OCI-LY7 (cell line): ENCODE data around the gene CASQ1.

ENCODE experiments used
- EZH2phosphoT487 ChIP-seq: fragments of 200-600 bp; sonication (generic); IDR thresholded peaks from 2 replicates; pipeline ENCODE4 v1.6.1; 2018; ENCODE audit warnings: low read depth, borderline replicate concordance, mild to moderate bottlenecking, mixed run types, antibody characterized with exemption, low read length, moderate library complexity, mixed read lengths
- TF ChIP-seq, protein P1 (sequence below): fragments of 200-600 bp; sonication (generic); conservative IDR thresholded peaks from 2 replicates; pipeline ENCODE4 v1.5.1; 2014; ENCODE audit warnings: mild to moderate bottlenecking, antibody characterized with exemption, low read length, moderate library complexity, mixed read lengths

DNA sequence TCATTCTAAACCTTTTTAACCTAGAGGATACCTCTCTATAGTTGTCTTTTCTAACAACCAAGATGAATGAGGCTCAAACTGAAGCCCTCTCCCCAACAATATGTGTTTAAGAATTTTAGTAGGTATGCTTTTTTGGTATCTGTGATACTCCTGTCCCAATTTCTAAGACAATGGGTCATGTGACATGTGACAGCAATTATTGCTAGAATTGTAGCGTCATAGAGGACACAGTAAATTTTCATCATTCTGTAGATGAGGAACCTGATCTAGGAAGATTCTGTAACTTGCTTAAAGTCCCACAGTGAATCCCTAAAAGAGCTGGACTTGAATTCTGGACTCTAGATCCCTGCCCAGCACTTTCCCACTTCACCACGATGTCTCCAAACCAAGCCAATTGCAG is 11.6 kb upstream of the CASQ1 start:
- TF ChIP-seq, protein P1, sequence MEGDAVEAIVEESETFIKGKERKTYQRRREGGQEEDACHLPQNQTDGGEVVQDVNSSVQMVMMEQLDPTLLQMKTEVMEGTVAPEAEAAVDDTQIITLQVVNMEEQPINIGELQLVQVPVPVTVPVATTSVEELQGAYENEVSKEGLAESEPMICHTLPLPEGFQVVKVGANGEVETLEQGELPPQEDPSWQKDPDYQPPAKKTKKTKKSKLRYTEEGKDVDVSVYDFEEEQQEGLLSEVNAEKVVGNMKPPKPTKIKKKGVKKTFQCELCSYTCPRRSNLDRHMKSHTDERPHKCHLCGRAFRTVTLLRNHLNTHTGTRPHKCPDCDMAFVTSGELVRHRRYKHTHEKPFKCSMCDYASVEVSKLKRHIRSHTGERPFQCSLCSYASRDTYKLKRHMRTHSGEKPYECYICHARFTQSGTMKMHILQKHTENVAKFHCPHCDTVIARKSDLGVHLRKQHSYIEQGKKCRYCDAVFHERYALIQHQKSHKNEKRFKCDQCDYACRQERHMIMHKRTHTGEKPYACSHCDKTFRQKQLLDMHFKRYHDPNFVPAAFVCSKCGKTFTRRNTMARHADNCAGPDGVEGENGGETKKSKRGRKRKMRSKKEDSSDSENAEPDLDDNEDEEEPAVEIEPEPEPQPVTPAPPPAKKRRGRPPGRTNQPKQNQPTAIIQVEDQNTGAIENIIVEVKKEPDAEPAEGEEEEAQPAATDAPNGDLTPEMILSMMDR, result no peak
- no peak for TF ChIP-seq EZH2phosphoT487
